Non-pigmented ciliary epithelial cell (primary cell): ENCODE data around the gene CBLN1.

ENCODE experiments used
- DNase-seq: peaks from one replicate; pipeline ENCODE4 v3.0.0-alpha.2; 2010; ENCODE audit warnings: low read depth

The CBLN1 gene

DNA sequence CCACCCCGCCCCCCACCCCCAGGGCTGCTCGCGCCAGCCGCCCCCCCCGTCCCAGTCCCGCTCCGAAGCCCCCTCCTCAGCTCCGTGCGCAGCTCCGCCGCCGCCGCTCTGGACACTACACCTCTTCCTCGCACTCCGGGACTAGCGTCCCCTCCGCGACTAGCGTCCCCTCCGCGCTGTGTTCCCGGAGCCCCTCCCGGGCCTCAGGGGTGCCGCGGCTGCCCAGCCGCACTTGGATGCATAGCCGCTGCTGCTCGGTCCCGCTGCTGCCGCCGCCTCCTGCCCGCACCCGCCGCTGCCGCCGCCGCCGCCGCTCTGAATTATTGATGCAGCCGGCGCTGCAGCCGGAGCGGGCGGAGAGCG is at the start of gene CBLN1:
Gene CBLN1 (minus strand): TSS at position 359 of the 363 bp plus-strand sequence. CDS start 373 bp downstream, outside the sequence.
- DNase-seq = no peak

GRCh38 chr16:49330562-49331201 is 49.0 kb upstream of the CBLN1 start:
- DNase-seq = no peak

- DNase-seq = no peak
These were observed 46.7 kb upstream of the CBLN1 start for GRCh38 chr16:49328325-49328724.

- no peak for DNase-seq
These were observed 45.8 kb upstream of the CBLN1 start for GRCh38 chr16:49327466-49327865.

DNA sequence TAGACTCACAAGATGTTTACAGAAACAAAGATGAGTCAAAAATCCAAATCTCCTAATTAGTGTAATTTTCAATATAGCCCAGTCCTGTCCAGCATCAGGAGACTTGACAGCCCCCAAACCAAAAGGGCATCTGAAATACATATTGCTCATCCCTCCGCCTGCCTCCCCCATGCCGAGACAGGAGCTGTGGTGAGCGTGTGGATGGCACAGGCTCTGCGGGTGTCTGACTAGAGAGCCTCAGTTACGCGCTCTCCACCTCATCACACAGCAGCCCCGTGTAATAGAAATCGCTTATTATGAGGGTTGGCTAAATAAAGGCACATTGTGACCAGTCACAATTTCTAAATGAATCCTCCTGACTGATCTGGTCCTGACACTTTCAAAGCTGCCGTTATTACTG is 43.1 kb upstream of the CBLN1 start:
- DNase-seq = no peak

DNA sequence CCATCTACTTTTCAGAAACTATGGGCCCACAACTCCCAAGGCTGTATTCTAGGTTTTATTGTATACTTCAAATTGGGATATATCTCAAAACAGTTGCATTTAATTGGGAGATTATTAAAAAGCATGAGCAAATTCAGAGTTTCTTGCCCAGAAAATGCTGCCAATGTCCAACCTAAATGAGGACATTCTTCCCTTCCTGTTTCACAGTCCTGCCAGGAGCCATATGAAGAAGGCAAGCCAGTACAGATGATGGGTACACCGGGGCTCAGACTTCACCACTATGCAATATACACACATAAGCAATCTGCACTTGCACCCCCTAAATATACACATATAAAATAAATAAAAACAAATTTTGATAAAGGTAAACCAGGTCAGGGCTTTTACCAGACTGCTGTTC is 34.0 kb upstream of the CBLN1 start:
- DNase-seq = no peak

- DNase-seq = no peak
These were observed 30.8 kb upstream of the CBLN1 start for GRCh38 chr16:49312389-49312985.

DNA sequence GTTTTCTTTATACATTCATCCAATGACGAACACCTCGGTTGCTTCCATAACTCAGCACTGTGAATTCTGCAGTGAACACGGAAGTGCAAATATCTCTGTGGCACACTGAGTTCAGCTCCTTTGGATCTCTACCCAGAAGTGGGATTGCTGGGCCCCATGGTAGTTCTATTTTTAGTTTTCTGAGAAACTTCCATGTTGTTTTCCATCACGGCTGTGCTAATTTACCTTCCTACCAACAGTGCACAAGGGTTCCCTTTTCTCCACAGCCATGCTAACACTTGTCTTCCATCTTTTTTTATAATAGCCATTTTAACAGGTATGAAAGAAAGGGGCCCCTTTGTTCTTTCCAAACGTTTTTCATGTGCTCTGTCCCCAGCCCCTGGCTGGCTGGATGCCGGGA is 30.2 kb upstream of the CBLN1 start:
- no peak for DNase-seq

DNA sequence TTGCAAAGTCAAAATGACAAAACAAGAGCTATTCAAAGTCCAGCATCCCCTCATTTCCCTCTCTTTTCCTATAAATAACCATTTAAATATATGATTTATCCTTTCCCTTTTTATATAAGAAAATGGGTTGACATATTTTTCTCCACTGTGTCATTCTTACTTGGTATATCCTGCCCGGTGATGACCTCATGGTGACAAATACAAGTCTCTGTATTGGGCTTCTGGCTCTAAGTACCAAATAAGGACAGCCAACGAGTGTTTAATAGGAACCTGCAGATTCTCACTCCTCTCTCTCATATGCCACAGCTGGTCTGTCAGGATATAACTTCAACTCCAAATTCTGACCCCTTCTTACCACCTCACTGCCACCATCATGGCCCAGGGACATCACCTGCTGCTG is 25.5 kb upstream of the CBLN1 start:
- DNase-seq = no peak

DNA sequence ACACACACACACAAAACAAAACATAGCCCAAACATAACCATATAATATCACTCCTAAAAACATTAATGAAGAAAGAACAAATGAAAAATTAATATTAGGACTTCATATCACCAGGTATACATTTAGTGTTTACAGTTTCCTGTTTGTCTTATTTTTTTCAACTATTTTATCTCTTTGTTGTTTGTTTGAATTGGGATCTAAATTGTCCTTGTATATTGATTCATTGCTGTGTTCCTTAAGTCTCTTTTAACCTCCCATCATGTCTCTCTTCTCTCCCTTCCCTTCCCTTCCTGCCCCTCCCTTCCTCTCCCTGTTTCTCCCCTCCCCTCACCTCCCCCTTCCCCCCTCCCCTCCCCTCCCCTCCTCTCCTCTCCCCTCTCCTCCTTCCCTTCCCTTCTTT is 23.8 kb upstream of the CBLN1 start:
- DNase-seq = no peak

GRCh38 chr16:49292413-49292812 is 10.8 kb upstream of the CBLN1 start:
- no peak for DNase-seq

- no peak for DNase-seq
These were observed 5.9 kb upstream of the CBLN1 start for GRCh38 chr16:49287572-49287971.

GRCh38 chr16:49284962-49285361 is 3.3 kb upstream of the CBLN1 start:
- DNase-seq = no peak

DNA sequence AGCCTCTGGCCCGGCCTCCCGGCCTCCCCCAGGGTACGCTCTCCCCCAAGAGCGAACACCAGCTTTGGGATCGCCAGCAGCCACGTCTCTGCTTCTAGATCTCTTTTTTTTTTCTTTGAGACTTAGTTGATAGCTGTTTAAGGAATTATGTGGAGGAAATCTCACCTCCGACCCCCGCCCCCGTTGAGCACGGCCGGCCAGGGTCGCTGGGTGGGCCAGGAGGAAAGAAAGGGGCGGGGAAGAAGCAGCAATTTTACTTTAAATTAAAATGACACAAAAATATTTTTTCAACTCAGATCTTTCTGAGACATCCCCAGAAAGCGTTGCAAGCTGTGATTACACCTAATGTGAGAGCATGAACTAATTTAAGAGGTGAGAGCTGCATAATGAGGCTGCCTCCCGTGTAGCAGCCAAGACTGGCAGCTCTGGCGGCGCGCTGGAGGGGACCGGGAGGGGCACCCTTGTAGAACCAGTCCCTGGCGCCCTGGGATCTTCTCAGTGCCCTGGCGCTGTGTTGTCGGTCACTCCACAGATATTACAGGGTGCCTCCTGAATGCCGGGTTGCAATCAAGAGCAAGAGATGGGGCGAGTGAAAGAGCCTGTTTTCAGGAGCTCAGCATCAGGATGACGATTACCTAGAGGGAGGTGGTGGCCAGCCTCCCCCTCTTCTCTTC is 1.9 kb upstream of the CBLN1 start:
- no peak for DNase-seq

DNA sequence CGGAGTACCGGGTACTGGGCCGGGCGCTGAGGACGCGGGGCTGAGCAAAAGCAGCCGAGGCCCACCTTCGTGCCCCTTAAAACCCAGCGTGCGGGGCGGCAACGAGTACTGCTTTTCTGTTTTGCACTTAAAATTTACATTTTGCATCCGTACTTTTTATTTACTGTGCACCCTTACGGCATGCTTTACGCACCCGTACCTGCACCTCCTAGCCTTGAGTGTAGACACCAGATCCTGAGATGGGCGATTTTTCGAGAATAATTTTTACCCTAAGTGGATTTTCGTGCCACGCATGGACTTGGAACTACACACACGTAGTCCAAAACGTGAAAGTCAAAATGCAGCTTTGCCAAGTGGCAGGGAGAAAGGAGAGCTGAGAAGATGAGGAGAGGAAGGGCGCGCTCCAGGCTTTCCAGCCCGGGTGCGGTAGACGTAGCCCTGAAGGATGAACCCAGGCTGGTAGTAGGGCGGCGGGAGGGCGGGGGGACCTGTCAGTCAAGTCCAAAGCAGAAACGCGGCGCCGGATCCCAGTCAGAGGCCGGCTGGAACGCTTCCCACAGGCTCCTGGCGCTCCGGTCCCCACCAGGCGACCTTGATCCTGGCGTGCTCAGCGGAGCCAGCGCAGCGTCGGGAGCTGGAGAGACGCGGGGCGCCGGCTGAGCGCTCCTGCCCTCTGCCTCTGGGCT is 1.2 kb upstream of the CBLN1 start:
- DNase-seq = no peak

DNA sequence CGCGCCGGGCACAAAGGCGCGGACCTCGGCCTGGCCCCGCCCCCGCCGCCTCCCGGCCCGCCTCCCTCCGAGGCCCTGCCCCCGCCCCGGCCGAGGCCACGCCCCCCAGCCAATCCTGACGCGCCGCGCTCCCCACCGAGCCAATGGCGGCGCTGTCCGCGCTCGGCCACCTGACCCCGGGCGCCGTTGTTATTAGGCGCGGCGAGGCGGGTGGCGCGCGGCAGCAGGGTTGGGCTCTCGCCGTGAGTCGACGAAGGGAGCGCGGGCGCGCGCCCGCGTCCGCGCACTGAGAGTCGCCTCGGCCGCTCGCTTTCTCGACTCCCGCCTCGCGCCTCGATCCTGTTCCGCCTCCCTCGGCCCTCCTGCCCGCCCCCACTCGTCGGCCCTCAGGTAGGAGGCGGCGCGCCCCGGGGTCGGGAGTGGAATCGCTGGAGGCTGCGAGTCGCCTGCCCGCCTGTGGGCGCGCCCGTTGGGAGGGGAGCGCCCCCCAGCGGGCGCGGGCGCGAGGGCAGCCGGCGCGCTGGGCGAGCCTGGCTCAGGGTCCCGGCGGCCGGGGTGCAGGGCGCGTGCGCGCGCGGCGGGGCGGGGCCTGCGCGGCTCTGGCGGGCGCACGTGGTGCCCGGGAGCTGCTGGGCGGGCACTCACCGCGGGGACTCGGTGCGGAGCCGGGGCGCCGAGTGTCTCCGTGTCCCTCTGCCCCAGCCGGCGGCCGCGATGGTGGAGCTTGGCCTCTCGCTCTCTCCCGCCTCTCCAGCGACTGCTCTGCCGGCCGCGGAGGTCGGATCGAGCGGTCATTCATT is 405 bp upstream of the CBLN1 start:
- no peak for DNase-seq

GRCh38 chr16:49280841-49281371 is 732 bp downstream of the CBLN1 start:
- no peak for DNase-seq

DNA sequence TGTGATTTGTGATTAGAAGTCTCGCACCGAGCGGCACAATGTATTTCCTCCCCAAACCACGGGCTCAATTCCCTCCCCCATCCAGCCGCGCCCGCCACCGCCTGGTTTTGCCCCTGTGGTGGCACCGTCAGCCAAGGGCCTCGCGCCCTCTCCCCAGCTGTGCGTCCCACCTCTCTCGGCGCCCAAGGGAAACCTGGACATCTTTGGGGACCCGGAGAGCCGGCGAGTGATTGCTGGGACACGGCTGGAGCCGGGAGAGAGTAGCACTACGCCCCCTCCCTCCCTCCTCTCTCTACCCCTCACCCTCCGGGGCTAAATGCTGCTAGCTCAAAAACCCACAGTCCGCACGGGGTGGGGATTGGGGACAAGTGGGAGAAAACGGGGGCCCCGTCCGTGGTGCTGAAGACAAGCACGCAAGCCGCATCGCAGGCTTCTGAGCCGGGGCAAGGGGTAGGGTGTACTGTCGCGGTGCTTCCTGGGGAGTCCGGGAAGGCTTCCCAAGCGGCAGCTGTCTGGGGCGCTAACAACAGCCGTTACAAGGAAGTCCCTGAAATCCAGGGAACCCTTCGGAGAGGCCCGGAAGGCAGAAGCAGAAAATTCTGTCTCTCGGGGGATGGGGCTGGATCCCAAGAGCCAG is 1.4 kb downstream of the CBLN1 start:
- no peak for DNase-seq

- no peak for DNase-seq
These were observed 2.5 kb downstream of the CBLN1 start for GRCh38 chr16:49278944-49279725.

GRCh38 chr16:49278567-49278827 is 3.1 kb downstream of the CBLN1 start:
- no peak for DNase-seq
